ENCODE measurements around the gene COPS3.

- TF ChIP-seq CTCF (IDR thresholded peaks at IDR 0.05) (no peak), POLR2A (IDR thresholded peaks at IDR 0.05) (no peak)
Measured at GRCh38 chr17:17243163-17243562, 37.9 kb downstream of the COPS3 start.

All from ovary (tissue), 3 donors.